Stimulated activated naive B cell treated with anti-CD40 and anti-IgM and Interleukin-4, amounts not matched to agents 10 μg/mL and 1 μg/mL and 100 μg/mL, for 72 hours (primary cell): ENCODE measurements around the gene FAR1.

Experiments used
- ATAC-seq, 2 donors: fragments of 150-1000 bp; cut with Tn5 transposase; replicated peaks; 2 replicates each; pipeline ENCODE4 v1.10.0; 2021; ENCODE audit warnings: moderate library complexity in 1 of 2
- DNase-seq: peaks from one replicate; pipeline ENCODE4 v3.0.0; 2021
- H3K27ac Mint-ChIP-seq: one replicate; pipeline ENCODE4 v1.8.0; 2022; ENCODE audit warnings: mild to moderate bottlenecking, mixed read lengths
- H3K27me3 Mint-ChIP-seq, 2 donors: one replicate each; pipeline ENCODE4 v1.8.0; 2022; ENCODE audit warnings: mixed read lengths in 2 of 2
- H3K36me3 Mint-ChIP-seq, 2 donors: one replicate each; pipeline ENCODE4 v1.8.0; 2022; ENCODE audit warnings: mixed read lengths in 2 of 2, mild to moderate bottlenecking in 1 of 2
- H3K4me1 Mint-ChIP-seq, 2 donors: one replicate each; pipeline ENCODE4 v1.8.0; 2022; ENCODE audit warnings: mixed read lengths in 2 of 2, mild to moderate bottlenecking in 1 of 2
- H3K4me3 Mint-ChIP-seq, 2 donors: one replicate each; pipeline ENCODE4 v1.8.0; 2022; ENCODE audit warnings: mild to moderate bottlenecking in 2 of 2, mixed read lengths in 2 of 2, moderate library complexity in 1 of 2
- H3K9me3 Mint-ChIP-seq, 2 donors: one replicate each; pipeline ENCODE4 v1.8.0; 2022; ENCODE audit warnings: mixed read lengths in 2 of 2, mild to moderate bottlenecking in 1 of 2

FAR1 gene

GRCh38 chr11:13681446-13681845 lies 13.0 kb downstream of the FAR1 start:
- peaks cover 12 to 34% of the 10 kb centered on the region in 2 donors for H3K4me1 Mint-ChIP-seq
- H3K27ac Mint-ChIP-seq, result no peak overlapping the region
- no peak overlapping the region for H3K4me3 Mint-ChIP-seq
- DNase-seq, result no peak
- ATAC-seq, result no peak
- H3K36me3 Mint-ChIP-seq, result peaks cover 14 to 19% of the 10 kb centered on the region in 2 donors
- no peaks in the 10 kb centered on the region for H3K27me3 Mint-ChIP-seq
- H3K9me3 Mint-ChIP-seq, result peaks cover 3 to 5% of the 10 kb centered on the region in 2 donors

GRCh38 chr11:13682212-13682611 lies 13.7 kb downstream of the FAR1 start:
- no peaks in the 10 kb centered on the region for H3K27me3 Mint-ChIP-seq
- no peak overlapping the region for H3K27ac Mint-ChIP-seq
- H3K36me3 Mint-ChIP-seq, result peaks cover 14 to 19% of the 10 kb centered on the region in 2 donors
- no peak for ATAC-seq
- H3K9me3 Mint-ChIP-seq, result peaks cover 3 to 5% of the 10 kb centered on the region in 2 donors
- no peak overlapping the region for H3K4me3 Mint-ChIP-seq
- no peak for DNase-seq
- peaks cover 12 to 34% of the 10 kb centered on the region in 2 donors for H3K4me1 Mint-ChIP-seq

- Mint-ChIP-seq H3K4me1 (peaks cover 5 to 26% of the 10 kb centered on the region in 2 donors), H3K27me3 (no peaks in the 10 kb centered on the region), H3K27ac (no peak overlapping the region), H3K36me3 (peaks cover 15 to 29% of the 10 kb centered on the region in 2 donors), H3K9me3 (peaks cover 2 to 4% of the 10 kb centered on the region in 2 donors), H3K4me3 (no peak overlapping the region)
- DNase-seq (no peak), ATAC-seq (no peak)
These were observed 17.1 kb downstream of the FAR1 start for GRCh38 chr11:13685461-13686108.

GRCh38 chr11:13686776-13687175 lies 18.3 kb downstream of the FAR1 start:
- H3K9me3 Mint-ChIP-seq, result peaks cover 4% of the 10 kb centered on the region in 2 donors
- H3K4me3 Mint-ChIP-seq, result no peak overlapping the region
- no peaks in the 10 kb centered on the region for H3K27me3 Mint-ChIP-seq
- no peak for DNase-seq
- no peak for ATAC-seq
- H3K4me1 Mint-ChIP-seq, result peaks cover 2 to 20% of the 10 kb centered on the region in 2 donors
- no peak overlapping the region for H3K27ac Mint-ChIP-seq
- H3K36me3 Mint-ChIP-seq, result peaks cover 21 to 31% of the 10 kb centered on the region in 2 donors

- H3K27ac Mint-ChIP-seq, result no peak overlapping the region
These were observed 18.8 kb downstream of the FAR1 start for GRCh38 chr11:13687271-13687670.

GRCh38 chr11:13691286-13691899 lies 22.9 kb downstream of the FAR1 start:
- DNase-seq (no peak), ATAC-seq (no peak)
- Mint-ChIP-seq H3K27ac (no peak overlapping the region), H3K9me3 (peaks cover 4% of the 10 kb centered on the region in 2 donors), H3K27me3 (no peaks in the 10 kb centered on the region), H3K4me1 (peaks cover 5 to 20% of the 10 kb centered on the region in 2 donors), H3K36me3 (peaks cover 21 to 40% of the 10 kb centered on the region in 2 donors), H3K4me3 (no peak overlapping the region)

More at GRCh38 chr11:13687271-13687670, 18.8 kb downstream of the FAR1 start:
- DNase-seq, result no peak
- Mint-ChIP-seq H3K4me1 (peaks cover 2 to 20% of the 10 kb centered on the region in 2 donors), H3K9me3 (peaks cover 4% of the 10 kb centered on the region in 2 donors), H3K4me3 (no peak overlapping the region), H3K36me3 (peaks cover 21 to 31% of the 10 kb centered on the region in 2 donors), H3K27me3 (no peaks in the 10 kb centered on the region)
- ATAC-seq, result no peak

- Mint-ChIP-seq H3K27me3 (no peaks in the 10 kb centered on the region), H3K9me3 (peaks cover 4% of the 10 kb centered on the region in 2 donors), H3K27ac (no peak overlapping the region), H3K36me3 (peaks cover 25 to 40% of the 10 kb centered on the region in 2 donors), H3K4me3 (no peak overlapping the region), H3K4me1 (peaks cover 5 to 20% of the 10 kb centered on the region in 2 donors)
- no peak for DNase-seq
- ATAC-seq, result no peak
These were observed 23.7 kb downstream of the FAR1 start for GRCh38 chr11:13692172-13692571.

- Mint-ChIP-seq H3K4me1 (peaks cover 6 to 20% of the 10 kb centered on the region in 2 donors), H3K27me3 (no peaks in the 10 kb centered on the region), H3K4me3 (no peak overlapping the region), H3K36me3 (peaks cover 34 to 51% of the 10 kb centered on the region in 2 donors), H3K27ac (no peak overlapping the region), H3K9me3 (peaks cover 4% of the 10 kb centered on the region in 2 donors)
- ATAC-seq (no peak), DNase-seq (no peak)
These were observed 25.6 kb downstream of the FAR1 start for GRCh38 chr11:13694115-13694514.

GRCh38 chr11:13695886-13696285 lies 27.4 kb downstream of the FAR1 start:
- Mint-ChIP-seq H3K36me3 (peaks cover 29 to 38% of the 10 kb centered on the region in 2 donors), H3K9me3 (peaks cover 0 to 2% of the 10 kb centered on the region in 2 donors), H3K27me3 (no peaks in the 10 kb centered on the region), H3K4me1 (peaks cover 6 to 15% of the 10 kb centered on the region in 2 donors), H3K27ac (no peak overlapping the region), H3K4me3 (no peak overlapping the region)
- DNase-seq (no peak), ATAC-seq (no peak)

GRCh38 chr11:13697710-13698109 lies 29.2 kb downstream of the FAR1 start:
- ATAC-seq (no peak), DNase-seq (no peak)
- H3K27me3 Mint-ChIP-seq, result no peaks in the 10 kb centered on the region
- no peaks in the 10 kb centered on the region for H3K9me3 Mint-ChIP-seq
- H3K4me3 Mint-ChIP-seq, result no peak overlapping the region
- H3K27ac Mint-ChIP-seq, result no peak overlapping the region
- H3K36me3 Mint-ChIP-seq, result peaks cover 23 to 36% of the 10 kb centered on the region in 2 donors
- peaks cover 6 to 15% of the 10 kb centered on the region in 2 donors for H3K4me1 Mint-ChIP-seq

- no peak for DNase-seq
- H3K36me3 Mint-ChIP-seq, result peaks cover 27 to 41% of the 10 kb centered on the region in 2 donors
- ATAC-seq, result no peak
These were observed 29.7 kb downstream of the FAR1 start for GRCh38 chr11:13698132-13698531.

GRCh38 chr11:13699041-13699440 lies 30.6 kb downstream of the FAR1 start:
- no peaks in the 10 kb centered on the region for H3K9me3 Mint-ChIP-seq
- ATAC-seq (no peak), DNase-seq (no peak)
- peaks cover 35 to 48% of the 10 kb centered on the region in 2 donors for H3K36me3 Mint-ChIP-seq
- H3K27ac Mint-ChIP-seq, result no peak overlapping the region
- H3K4me1 Mint-ChIP-seq, result peaks cover 1 to 2% of the 10 kb centered on the region in 2 donors
- no peak overlapping the region for H3K4me3 Mint-ChIP-seq
- H3K27me3 Mint-ChIP-seq, result no peaks in the 10 kb centered on the region

More at GRCh38 chr11:13698132-13698531, 29.7 kb downstream of the FAR1 start:
- Mint-ChIP-seq H3K9me3 (no peaks in the 10 kb centered on the region), H3K27me3 (no peaks in the 10 kb centered on the region), H3K4me3 (no peak overlapping the region), H3K4me1 (peaks cover 6 to 10% of the 10 kb centered on the region in 2 donors), H3K27ac (no peak overlapping the region)

GRCh38 chr11:13699870-13700269 lies 31.4 kb downstream of the FAR1 start:
- no peak for DNase-seq
- no peaks in the 10 kb centered on the region for H3K9me3 Mint-ChIP-seq
- peaks cover 0 to 2% of the 10 kb centered on the region in 2 donors for H3K4me1 Mint-ChIP-seq
- H3K27ac Mint-ChIP-seq, result no peak overlapping the region
- H3K4me3 Mint-ChIP-seq, result no peak overlapping the region
- ATAC-seq, result no peak
- H3K36me3 Mint-ChIP-seq, result peaks cover 32 to 46% of the 10 kb centered on the region in 2 donors
- no peaks in the 10 kb centered on the region for H3K27me3 Mint-ChIP-seq

- DNase-seq, result no peak
- Mint-ChIP-seq H3K4me3 (no peak overlapping the region), H3K27me3 (no peaks in the 10 kb centered on the region), H3K36me3 (peaks cover 32 to 44% of the 10 kb centered on the region in 2 donors), H3K27ac (no peak overlapping the region), H3K9me3 (no peaks in the 10 kb centered on the region), H3K4me1 (peaks cover 0 to 2% of the 10 kb centered on the region in 2 donors)
- no peak for ATAC-seq
These were observed 33.0 kb downstream of the FAR1 start for GRCh38 chr11:13701506-13701905.

- Mint-ChIP-seq H3K27ac (no peak overlapping the region), H3K36me3 (peaks cover 29 to 44% of the 10 kb centered on the region in 2 donors), H3K9me3 (no peaks in the 10 kb centered on the region), H3K4me1 (peaks cover 0 to 2% of the 10 kb centered on the region in 2 donors), H3K4me3 (no peak overlapping the region), H3K27me3 (no peaks in the 10 kb centered on the region)
- no peak for ATAC-seq
- no peak for DNase-seq
These were observed 33.6 kb downstream of the FAR1 start for GRCh38 chr11:13702071-13702470.
